Superior temporal gyrus (tissue), 1 donor: Measurements from ENCODE around the gene RUNDC1.
"Not testable (repeated sequence)": the region's sequence is repeated elsewhere in the genome, so short reads cannot be mapped to it uniquely, and the experiment has no call there.

Experiments used
- DNase-seq: peaks from one replicate; pipeline ENCODE4 v3.0.0-alpha.2; 2016; ENCODE audit errors: extremely low spot score

The RUNDC1 gene

GRCh38 chr17:42991471-42991870 lies 11.1 kb downstream of the RUNDC1 start:
- DNase-seq = no peak

GRCh38 chr17:42992872-42993271 lies 12.5 kb downstream of the RUNDC1 start:
- no peak for DNase-seq

GRCh38 chr17:42993913-42994312 lies 13.5 kb downstream of the RUNDC1 start:
- DNase-seq = not testable (repeated sequence)

GRCh38 chr17:42997390-42997983 lies 17.1 kb downstream of the RUNDC1 start:
- DNase-seq = no peak

- DNase-seq = peak; percentile 100
Observed at GRCh38 chr17:42997984-42998938, 17.9 kb downstream of the RUNDC1 start, which contains the start of gene RPL27. RPL27 (plus strand) TSS chr17:42998419; CDS start chr17:42998751, 332 bp downstream.

- DNase-seq = no peak
Observed at GRCh38 chr17:42999003-42999525, 18.7 kb downstream of the RUNDC1 start.

- DNase-seq = not testable (repeated sequence)
Observed at GRCh38 chr17:43000894-43001293, 20.5 kb downstream of the RUNDC1 start.

- DNase-seq = no peak
Observed at GRCh38 chr17:43003542-43004172, 23.3 kb downstream of the RUNDC1 start.

GRCh38 chr17:43006639-43007551 lies 26.5 kb downstream of the RUNDC1 start, which contains the start of gene IFI35:
IFI35 (plus strand) TSS chr17:43006784; CDS start chr17:43006948, 164 bp downstream.
- DNase-seq = peak; percentile 73

- no peak for DNase-seq
Observed at GRCh38 chr17:43010667-43011308, 30.4 kb downstream of the RUNDC1 start.

GRCh38 chr17:43011728-43012472 lies 31.5 kb downstream of the RUNDC1 start:
- no peak for DNase-seq

- no peak for DNase-seq
Observed at GRCh38 chr17:43013296-43013695, 32.9 kb downstream of the RUNDC1 start.

GRCh38 chr17:43014020-43014648 lies 33.8 kb downstream of the RUNDC1 start:
- no peak for DNase-seq

GRCh38 chr17:43014649-43015542 lies 34.5 kb downstream of the RUNDC1 start:
- DNase-seq = no peak

- no peak for DNase-seq
Observed at GRCh38 chr17:43015579-43015978, 35.2 kb downstream of the RUNDC1 start.

GRCh38 chr17:43016216-43016615 lies 35.9 kb downstream of the RUNDC1 start:
- DNase-seq = no peak

GRCh38 chr17:43018008-43018853 lies 37.9 kb downstream of the RUNDC1 start:
- DNase-seq = no peak
